HG02981 (cell line): ENCODE results near the gene FBXO7.

Experiments used
- ATAC-seq: cut with Tn5 transposase; IDR thresholded peaks from one replicate; pipeline ENCODE4 v1.9.1; 2021; ENCODE audit warnings: mild to moderate bottlenecking, moderate library complexity; ENCODE audit not compliant: unreplicated experiment

Gene FBXO7

DNA sequence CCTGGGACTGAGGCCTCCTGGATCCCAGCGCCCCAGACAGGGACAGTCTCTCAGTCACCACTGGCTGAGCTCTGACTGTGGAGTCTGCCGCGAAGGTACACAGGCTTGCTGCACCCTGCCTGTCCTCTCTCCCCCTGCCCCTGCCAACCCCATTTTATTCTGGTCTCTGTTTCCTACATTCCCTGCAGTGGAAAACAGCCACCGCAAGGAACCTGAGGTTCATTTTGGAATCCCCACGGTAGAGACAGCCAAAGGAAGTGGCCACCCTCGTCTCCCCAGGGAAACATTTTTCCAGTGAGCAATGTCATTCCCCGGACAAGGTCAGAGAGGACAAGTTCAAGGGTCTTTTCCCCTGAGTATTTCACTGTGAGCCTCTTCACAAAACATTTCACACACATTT, 56.6 kb downstream of the FBXO7 start:
- no peak for ATAC-seq

DNA sequence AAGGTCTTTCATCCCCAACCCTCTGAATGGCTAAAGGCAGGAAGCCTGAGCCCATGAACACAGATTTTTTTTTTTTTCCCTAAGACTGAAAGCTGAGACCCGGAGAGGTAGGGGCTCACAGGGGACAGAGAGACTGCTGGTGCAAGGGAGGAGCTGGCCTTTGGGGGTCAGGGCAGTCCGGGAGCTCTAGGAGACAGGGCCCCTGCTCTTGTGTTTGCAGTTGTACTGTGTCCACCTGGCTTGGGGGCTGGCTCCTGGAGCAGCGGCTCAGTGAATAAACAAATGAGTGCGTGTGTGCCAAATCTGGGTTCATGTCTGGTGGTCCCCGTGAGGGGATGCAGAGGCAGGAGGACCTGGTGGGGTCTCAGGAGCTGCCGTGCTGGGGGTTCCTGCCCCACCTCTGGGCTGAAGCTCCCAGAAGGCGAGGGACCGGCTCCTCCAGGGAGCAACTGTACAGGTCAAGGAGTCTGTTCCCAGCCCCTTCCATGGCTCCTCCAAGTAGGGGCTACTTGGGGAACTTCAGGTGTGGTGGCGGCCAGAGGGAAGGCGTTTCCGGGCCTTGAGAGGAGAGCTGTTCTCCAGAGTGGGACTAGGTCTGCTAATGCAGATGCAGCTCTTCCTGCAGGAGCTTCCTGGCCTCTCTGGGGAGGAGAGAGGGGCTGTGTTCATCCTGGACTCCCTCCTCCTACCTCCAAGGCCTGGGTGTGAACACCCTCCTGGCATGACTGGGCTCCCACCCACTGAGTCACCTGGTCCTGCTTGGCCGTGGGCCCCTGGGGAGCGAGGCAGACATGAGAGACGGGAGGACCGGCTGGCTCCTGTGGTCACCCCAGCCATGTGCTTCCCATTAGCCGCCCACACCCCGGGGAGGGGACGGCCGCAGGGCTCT, 57.6 kb downstream of the FBXO7 start:
- ATAC-seq, result no peak

- no peak for ATAC-seq
Observed at GRCh38 chr22:32532820-32533128, 58.2 kb downstream of the FBXO7 start.

- ATAC-seq, result no peak
Observed at GRCh38 chr22:32533265-32534111, 58.9 kb downstream of the FBXO7 start.

DNA sequence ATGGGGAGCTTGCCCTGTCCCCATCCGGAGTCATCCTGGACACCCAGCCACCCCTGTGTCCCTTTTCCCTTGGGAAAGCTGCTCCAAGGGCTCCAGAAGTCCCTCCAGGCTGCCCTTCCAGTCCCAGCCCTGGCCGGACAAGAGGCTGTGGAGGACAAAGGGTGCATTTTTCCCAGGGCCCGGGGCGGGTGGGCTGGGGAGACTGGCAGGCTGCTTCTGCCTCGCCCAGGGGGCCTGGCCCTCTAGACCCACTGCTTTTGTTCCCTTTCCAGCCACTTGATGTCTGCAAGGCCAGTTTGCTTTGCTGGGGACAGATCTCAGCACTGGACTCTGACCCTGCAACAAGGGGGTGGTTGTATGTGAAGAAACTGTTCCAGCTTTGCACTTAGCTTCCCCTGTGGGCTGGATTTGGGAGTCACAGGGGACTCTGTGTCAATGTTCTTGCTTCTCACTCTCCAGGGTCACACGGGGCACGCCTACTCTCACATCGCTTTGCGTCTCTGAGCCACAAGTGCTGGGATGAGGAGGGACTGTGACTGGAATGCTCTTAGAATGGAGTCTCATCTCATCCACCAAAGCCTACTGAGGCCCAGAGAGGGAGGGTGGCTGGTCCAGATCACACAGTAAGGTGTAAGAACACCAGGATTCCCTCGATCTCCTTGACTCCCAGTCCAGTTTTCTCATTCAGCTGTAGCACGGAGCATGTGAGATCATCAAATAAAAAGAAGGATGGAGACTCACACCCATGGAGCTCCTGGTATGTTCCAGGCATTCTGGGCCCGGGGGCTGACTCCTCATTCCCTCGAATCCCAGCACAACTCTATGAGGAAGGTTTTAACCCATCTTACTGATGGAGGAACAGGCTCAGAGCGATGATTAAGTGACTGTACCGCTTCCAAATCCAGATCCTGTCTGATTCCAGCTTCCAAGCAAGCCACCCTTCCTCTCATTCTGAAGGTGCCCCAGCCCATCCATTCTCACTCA, 59.9 kb downstream of the FBXO7 start:
- no peak for ATAC-seq

- no peak for ATAC-seq
Observed at GRCh38 chr22:32535531-32536190, 61.0 kb downstream of the FBXO7 start.

DNA sequence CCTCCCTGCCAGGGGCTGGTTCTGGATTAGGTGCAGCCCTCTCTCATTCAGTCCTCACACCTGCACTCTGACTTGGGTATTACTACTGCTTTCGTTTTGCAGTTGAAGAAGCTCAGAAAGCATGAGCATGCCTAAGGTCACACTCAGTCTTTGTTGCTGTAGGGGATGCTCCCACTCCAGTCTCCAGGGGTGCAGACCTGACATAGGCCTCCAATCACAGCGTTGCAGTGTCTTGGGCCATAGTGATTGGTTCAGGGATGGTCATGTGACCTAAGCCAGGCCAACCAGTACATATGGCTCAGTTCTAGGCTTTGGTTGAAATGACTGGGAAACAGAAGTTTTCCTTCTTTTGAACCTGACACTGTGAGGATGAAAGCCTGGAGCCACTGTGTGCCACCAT, 61.7 kb downstream of the FBXO7 start:
- no peak for ATAC-seq

GRCh38 chr22:32538521-32538920, 63.9 kb downstream of the FBXO7 start:
- no peak for ATAC-seq

DNA sequence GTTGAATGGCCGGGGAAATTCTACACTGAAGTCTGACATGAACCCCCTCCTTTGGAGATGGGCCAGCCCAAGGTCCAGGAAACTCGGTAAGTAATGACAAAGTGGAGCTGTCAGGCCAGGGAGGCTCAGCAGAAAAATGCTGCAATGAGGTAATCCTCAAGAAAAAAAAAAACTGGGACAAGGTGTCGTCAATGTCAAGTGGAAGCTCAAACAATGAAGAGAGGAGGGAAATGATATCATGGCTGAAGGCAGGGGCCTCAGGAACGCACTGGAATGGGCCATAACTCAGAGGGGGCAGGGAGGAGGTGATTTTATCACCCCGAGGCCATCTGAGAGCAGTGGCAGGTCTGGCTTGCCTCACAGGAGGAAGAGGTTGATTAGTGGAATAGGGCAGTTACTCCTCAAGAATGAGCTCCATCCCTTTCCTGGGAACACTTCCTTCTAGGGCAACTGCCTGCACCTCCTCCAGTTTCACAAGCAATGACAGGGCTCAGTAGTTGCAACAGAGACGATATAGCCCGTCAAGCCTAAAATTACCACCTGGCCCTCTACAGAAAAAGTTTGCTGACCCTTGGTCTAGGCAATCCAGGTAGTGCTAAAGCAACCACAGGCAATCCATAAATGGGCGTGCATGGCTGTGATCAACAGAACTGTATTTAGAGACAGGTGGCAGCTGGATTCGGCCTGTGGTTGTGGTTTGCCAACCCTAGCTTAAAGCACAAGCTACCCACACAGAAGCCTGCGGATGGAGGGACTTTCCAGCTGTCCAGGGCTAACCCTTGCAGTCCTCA, 65.2 kb downstream of the FBXO7 start:
- no peak for ATAC-seq

- no peak for ATAC-seq
Observed at GRCh38 chr22:32541481-32541880, 66.9 kb downstream of the FBXO7 start.

DNA sequence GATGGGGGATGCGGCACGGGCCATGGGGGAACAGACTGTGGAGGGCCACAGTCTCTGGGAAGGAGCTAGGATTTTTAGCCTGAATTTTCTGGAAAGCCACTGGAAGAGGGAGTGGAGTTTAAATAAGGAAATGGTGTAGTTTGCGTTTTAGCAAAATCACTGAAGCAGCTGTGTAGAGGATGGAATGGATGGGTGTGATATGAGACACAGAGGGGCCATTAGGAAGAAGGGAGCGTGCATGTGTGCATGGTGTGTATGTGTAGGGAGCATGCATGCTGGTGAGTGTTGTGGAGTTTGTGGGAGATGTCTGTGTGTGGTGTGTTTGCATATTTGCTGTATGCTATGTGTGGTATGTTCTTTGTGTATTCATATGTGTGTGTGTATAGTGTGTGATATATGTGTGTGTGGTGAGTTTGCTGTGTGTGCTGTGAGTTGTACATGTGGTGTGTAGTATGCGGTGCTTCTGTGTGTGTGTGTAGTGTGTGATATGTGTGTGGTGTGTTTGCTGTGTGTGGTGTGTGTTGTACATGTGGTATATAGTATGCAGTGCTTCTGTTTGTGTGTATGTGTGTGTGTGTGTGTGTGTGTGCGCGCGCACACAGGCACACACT, 67.6 kb downstream of the FBXO7 start:
- ATAC-seq, result no peak

GRCh38 chr22:32542677-32543357, 68.2 kb downstream of the FBXO7 start:
- ATAC-seq, result no peak

DNA sequence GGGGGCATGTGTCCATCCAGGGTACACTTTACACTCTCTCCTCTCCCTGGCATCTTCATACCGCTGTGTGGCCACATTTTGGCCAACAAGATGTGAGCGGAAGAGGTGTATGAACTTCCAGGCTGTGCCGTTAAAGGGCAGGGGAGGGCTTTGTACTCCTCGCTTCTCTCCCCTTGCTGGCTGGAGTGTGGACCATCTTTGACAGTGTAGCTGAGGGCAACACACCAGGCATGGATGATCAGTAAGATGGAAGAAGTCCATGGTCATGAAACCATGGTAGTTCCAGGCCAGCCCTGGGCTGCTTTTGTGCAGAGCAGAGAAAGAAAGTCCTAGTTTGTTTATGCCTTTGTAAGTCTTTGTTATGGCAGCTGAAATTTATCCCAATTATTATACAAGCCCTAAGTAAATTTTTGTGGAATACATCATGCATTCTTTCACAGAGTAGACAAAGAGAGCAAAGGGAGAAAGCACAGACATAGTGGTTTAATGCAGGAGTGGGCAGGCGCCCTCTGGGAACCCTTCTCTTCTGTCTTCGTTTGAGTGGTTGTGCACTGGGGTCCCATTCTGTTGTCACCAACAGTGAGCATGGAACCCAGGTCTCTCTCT, 70.4 kb downstream of the FBXO7 start:
- ATAC-seq, result no peak

- no peak for ATAC-seq
Observed at GRCh38 chr22:32545801-32546200, 71.2 kb downstream of the FBXO7 start.

DNA sequence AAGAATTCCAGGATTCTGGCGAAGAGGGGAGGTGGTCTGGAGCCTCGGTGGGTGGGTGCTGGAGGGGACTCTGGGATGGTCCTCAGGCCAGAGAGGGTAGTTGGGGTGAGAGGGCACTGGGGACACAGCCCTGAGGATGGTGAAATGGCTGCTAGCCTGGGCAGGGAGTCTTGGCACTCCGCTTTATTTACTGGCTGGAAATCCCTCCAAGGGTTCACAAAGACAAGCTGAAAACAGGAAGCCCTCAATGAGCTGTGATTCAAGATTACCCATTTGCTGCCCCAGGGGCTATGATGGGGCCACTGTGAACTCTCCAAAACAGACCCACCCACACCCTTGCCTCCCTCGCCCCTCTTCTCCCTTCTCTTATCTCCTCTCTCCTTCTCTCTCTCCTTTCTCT, 71.9 kb downstream of the FBXO7 start:
- ATAC-seq, result no peak

GRCh38 chr22:32546935-32547334, 72.3 kb downstream of the FBXO7 start:
- ATAC-seq, result no peak

DNA sequence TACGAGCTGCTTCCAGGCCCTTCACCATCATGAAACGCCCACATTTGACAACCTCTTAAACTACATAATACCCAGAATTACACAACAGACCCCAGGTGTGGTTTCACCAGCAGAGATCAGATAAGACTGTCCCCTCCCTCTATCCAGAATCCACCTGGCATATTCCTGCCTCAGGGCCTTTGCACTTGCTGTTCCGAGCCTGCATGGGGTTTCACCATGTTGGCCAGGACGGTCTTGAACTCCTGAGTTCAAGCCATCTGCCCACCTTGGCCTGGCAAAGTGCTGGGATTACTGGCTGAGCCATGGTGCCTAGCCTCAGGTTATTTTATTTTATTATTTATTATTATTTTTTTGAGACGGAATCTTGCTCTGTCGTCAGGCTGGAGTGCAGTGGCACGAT, 73.4 kb downstream of the FBXO7 start:
- ATAC-seq, result no peak
